ENCODE results near the gene SLC2A11.

- no peak for TF ChIP-seq POLR2AphosphoS5 (IDR thresholded peaks at IDR 0.05; ENCODE audit: low read depth)
- no peak for TF ChIP-seq CTCF (IDR thresholded peaks at IDR 0.05; ENCODE audit: insufficient read depth, low read length)
- TF ChIP-seq SPI1 (IDR thresholded peaks at IDR 0.05; ENCODE audit: borderline replicate concordance, low read depth) = no peak
These were observed 49.0 kb downstream of the SLC2A11 start for GRCh38 chr22:23906641-23907040.
